ENCODE results near the gene KRT3. TPM values are rescaled to one million over a fixed set of nuclear protein-coding genes. Genes with fewer than 3 reads are reported as not detected.
"Not testable (repeated sequence)": the region's sequence is repeated elsewhere in the genome, so short reads cannot be mapped to it uniquely, and the experiment has no call there.

KRT3 gene
- total and polyA plus RNA-seq, 4 donors: not detected

DNA sequence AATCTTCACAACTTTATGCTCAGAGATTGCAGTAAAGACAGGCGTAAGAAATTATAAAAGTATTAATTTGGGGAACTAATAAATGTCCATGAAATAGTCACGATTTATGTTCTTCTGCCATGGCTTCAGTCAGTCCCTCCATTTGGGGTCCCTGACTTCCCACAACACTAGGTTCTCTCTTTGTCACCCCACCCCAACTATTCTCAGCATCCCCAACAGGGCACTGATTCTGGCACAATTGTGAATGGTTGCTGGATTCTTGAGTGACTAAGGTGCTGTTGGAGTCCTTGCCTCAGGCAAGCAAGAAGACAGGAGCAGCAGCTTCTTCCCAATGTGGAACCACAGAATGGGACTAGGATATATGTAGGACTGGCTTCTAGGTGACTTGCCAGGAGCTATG, 34.1 kb downstream of the KRT3 start:
- H3K4me3 ChIP-seq (ENCODE audit: low read depth in 1 of 3, low read length in 3 of 3): no peak overlapping the region
- peaks cover 0 to 5% (median 3%) of the 10 kb centered on the region in 4 donors for H3K9me3 ChIP-seq (ENCODE audit: control insufficient read depth in 4 of 4, low read length in 3 of 4)
- H3K9ac ChIP-seq (ENCODE audit: low read depth in 1 of 2, low read length in 2 of 2): no peak overlapping the region
- H3K36me3 ChIP-seq (ENCODE audit: control insufficient read depth in 4 of 4, insufficient read depth in 3 of 4, low read depth in 1 of 4, low read length in 3 of 4): no peaks in the 10 kb centered on the region
- no peak overlapping the region for H3K27ac ChIP-seq (ENCODE audit: low read depth in 1 of 2, low read length in 2 of 2)
- H3K27me3 ChIP-seq (ENCODE audit: control insufficient read depth in 4 of 4, insufficient read depth in 4 of 4, low read length in 3 of 4): no peaks in the 10 kb centered on the region
- 75% methylated on average over 2 of the region's 2 CpGs for WGBS
- TF ChIP-seq FOXA2 (IDR thresholded peaks at IDR 0.05): no peak
- TF ChIP-seq FOXA1 (IDR thresholded peaks at IDR 0.05): no peak
- TF ChIP-seq RXRA (IDR thresholded peaks at IDR 0.05): no peak
- no peak for TF ChIP-seq HNF4G (IDR thresholded peaks at IDR 0.05)
- TF ChIP-seq, protein P1, sequence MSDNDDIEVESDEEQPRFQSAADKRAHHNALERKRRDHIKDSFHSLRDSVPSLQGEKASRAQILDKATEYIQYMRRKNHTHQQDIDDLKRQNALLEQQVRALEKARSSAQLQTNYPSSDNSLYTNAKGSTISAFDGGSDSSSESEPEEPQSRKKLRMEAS (IDR thresholded peaks at IDR 0.05): no peak
- TF ChIP-seq NR2F2 (IDR thresholded peaks at IDR 0.05): no peak
- DNase-seq (ENCODE audit: low spot score): no peak
- H3K4me1 ChIP-seq (ENCODE audit: control insufficient read depth in 4 of 4, insufficient read depth in 4 of 4, low read length in 3 of 4): no peaks in the 10 kb centered on the region

DNA sequence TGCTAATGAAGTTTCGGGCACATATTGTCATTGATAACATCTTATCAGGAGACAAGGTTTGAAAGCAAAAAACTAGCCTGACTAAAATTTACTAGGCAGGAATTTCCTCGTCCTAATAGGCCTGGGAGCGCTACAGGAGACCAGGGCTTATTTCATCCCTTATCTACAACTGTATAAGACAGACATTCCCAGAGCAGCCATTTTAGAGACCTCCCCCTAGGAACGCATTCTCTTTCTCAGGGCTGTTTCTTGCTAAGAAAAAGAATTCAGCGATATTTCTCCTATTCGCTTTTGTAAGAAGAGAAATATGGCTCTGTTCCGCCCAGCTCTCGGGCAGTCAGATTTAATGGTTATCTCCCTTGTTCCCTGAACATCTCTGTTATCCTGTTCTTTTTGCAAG, 34.7 kb downstream of the KRT3 start:
- H3K27me3 ChIP-seq (ENCODE audit: control insufficient read depth in 4 of 4, insufficient read depth in 4 of 4, low read length in 3 of 4); H3K9ac ChIP-seq (ENCODE audit: low read depth in 1 of 2, low read length in 2 of 2); H3K4me3 ChIP-seq (ENCODE audit: low read depth in 1 of 3, low read length in 3 of 3); H3K9me3 ChIP-seq (ENCODE audit: control insufficient read depth in 4 of 4, low read length in 3 of 4); H3K36me3 ChIP-seq (ENCODE audit: control insufficient read depth in 4 of 4, insufficient read depth in 3 of 4, low read depth in 1 of 4, low read length in 3 of 4); DNase-seq (ENCODE audit: low spot score); H3K27ac ChIP-seq (ENCODE audit: low read depth in 1 of 2, low read length in 2 of 2); H3K4me1 ChIP-seq (ENCODE audit: control insufficient read depth in 4 of 4, insufficient read depth in 4 of 4, low read length in 3 of 4): not testable (repeated sequence)
- WGBS: 85% methylated on average over 8 of the region's 8 CpGs

DNA sequence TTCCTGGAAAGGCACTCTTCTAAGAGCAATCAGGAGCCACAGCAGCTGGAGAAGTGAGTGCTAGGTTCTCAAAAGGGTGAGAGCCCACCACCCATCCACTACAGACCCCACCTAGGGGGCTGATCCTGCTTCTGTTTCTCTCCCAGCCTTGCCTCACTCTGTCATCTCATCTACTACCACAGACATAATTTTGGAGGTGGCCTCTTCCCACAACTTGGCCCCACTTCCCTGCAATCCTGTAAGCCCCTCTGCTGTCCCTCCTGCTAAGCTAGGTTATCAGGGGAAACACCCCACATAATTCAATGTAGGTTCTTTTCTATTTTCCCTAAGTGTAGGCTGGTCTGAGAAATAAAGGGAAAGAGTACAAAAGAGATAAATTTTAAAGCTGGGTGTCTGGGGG, 35.3 kb downstream of the KRT3 start:
- Histone ChIP-seq H3K36me3 (ENCODE audit: control insufficient read depth in 4 of 4, insufficient read depth in 3 of 4, low read depth in 1 of 4, low read length in 3 of 4) (no peaks in the 10 kb centered on the region), H3K4me1 (ENCODE audit: control insufficient read depth in 4 of 4, insufficient read depth in 4 of 4, low read length in 3 of 4) (no peaks in the 10 kb centered on the region), H3K9ac (ENCODE audit: low read depth in 1 of 2, low read length in 2 of 2) (no peak overlapping the region), H3K27me3 (ENCODE audit: control insufficient read depth in 4 of 4, insufficient read depth in 4 of 4, low read length in 3 of 4) (no peaks in the 10 kb centered on the region), H3K9me3 (ENCODE audit: control insufficient read depth in 4 of 4, low read length in 3 of 4) (peaks cover 0 to 5% (median 3%) of the 10 kb centered on the region in 4 donors), H3K27ac (ENCODE audit: low read depth in 1 of 2, low read length in 2 of 2) (no peak overlapping the region), H3K4me3 (ENCODE audit: low read depth in 1 of 3, low read length in 3 of 3) (no peak overlapping the region)
- TF ChIP-seq EGR1 (IDR thresholded peaks at IDR 0.05; ENCODE audit: low read depth in 2 of 2) (no peak), NR2F2 (IDR thresholded peaks at IDR 0.05) (no peak), FOXA2 (IDR thresholded peaks at IDR 0.05) (no peak), TAF1 (conservative IDR thresholded peaks at IDR 0.05) (no peak), FOXA1 (IDR thresholded peaks at IDR 0.05) (no peak), HNF4G (IDR thresholded peaks at IDR 0.05) (no peak), RXRA (IDR thresholded peaks at IDR 0.05) (no peak), HNF4A (conservative IDR thresholded peaks at IDR 0.05) (no peak), GABPA (IDR thresholded peaks at IDR 0.05 in 1 of 2, conservative IDR thresholded peaks at IDR 0.05 in 1 of 2) (no peak), RAD21 (IDR thresholded peaks at IDR 0.05) (no peak), SP1 (IDR thresholded peaks at IDR 0.05) (no peak), YY1 (IDR thresholded peaks at IDR 0.05) (no peak)
- TF ChIP-seq, protein P1 (IDR thresholded peaks at IDR 0.05): no peak
- TF ChIP-seq, protein P2, sequence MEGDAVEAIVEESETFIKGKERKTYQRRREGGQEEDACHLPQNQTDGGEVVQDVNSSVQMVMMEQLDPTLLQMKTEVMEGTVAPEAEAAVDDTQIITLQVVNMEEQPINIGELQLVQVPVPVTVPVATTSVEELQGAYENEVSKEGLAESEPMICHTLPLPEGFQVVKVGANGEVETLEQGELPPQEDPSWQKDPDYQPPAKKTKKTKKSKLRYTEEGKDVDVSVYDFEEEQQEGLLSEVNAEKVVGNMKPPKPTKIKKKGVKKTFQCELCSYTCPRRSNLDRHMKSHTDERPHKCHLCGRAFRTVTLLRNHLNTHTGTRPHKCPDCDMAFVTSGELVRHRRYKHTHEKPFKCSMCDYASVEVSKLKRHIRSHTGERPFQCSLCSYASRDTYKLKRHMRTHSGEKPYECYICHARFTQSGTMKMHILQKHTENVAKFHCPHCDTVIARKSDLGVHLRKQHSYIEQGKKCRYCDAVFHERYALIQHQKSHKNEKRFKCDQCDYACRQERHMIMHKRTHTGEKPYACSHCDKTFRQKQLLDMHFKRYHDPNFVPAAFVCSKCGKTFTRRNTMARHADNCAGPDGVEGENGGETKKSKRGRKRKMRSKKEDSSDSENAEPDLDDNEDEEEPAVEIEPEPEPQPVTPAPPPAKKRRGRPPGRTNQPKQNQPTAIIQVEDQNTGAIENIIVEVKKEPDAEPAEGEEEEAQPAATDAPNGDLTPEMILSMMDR (IDR thresholded peaks at IDR 0.05; ENCODE audit: low read depth, low read length, missing input control): no peak
- TF ChIP-seq, protein P3, sequence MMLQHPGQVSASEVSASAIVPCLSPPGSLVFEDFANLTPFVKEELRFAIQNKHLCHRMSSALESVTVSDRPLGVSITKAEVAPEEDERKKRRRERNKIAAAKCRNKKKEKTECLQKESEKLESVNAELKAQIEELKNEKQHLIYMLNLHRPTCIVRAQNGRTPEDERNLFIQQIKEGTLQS (IDR thresholded peaks at IDR 0.05): no peak
- TF ChIP-seq, protein P4, sequence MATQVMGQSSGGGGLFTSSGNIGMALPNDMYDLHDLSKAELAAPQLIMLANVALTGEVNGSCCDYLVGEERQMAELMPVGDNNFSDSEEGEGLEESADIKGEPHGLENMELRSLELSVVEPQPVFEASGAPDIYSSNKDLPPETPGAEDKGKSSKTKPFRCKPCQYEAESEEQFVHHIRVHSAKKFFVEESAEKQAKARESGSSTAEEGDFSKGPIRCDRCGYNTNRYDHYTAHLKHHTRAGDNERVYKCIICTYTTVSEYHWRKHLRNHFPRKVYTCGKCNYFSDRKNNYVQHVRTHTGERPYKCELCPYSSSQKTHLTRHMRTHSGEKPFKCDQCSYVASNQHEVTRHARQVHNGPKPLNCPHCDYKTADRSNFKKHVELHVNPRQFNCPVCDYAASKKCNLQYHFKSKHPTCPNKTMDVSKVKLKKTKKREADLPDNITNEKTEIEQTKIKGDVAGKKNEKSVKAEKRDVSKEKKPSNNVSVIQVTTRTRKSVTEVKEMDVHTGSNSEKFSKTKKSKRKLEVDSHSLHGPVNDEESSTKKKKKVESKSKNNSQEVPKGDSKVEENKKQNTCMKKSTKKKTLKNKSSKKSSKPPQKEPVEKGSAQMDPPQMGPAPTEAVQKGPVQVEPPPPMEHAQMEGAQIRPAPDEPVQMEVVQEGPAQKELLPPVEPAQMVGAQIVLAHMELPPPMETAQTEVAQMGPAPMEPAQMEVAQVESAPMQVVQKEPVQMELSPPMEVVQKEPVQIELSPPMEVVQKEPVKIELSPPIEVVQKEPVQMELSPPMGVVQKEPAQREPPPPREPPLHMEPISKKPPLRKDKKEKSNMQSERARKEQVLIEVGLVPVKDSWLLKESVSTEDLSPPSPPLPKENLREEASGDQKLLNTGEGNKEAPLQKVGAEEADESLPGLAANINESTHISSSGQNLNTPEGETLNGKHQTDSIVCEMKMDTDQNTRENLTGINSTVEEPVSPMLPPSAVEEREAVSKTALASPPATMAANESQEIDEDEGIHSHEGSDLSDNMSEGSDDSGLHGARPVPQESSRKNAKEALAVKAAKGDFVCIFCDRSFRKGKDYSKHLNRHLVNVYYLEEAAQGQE (IDR thresholded peaks at IDR 0.05): no peak
- TF ChIP-seq, protein P5, sequence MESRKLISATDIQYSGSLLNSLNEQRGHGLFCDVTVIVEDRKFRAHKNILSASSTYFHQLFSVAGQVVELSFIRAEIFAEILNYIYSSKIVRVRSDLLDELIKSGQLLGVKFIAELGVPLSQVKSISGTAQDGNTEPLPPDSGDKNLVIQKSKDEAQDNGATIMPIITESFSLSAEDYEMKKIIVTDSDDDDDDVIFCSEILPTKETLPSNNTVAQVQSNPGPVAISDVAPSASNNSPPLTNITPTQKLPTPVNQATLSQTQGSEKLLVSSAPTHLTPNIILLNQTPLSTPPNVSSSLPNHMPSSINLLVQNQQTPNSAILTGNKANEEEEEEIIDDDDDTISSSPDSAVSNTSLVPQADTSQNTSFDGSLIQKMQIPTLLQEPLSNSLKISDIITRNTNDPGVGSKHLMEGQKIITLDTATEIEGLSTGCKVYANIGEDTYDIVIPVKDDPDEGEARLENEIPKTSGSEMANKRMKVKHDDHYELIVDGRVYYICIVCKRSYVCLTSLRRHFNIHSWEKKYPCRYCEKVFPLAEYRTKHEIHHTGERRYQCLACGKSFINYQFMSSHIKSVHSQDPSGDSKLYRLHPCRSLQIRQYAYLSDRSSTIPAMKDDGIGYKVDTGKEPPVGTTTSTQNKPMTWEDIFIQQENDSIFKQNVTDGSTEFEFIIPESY (IDR thresholded peaks at IDR 0.05): no peak
- no peak for DNase-seq (ENCODE audit: low spot score)

All from liver (tissue), 9 donors.